ENCODE results near the gene HLF. TPM values are rescaled to one million over a fixed set of nuclear protein-coding genes. Genes with fewer than 3 reads are reported as not detected.

HLF gene, protein sequence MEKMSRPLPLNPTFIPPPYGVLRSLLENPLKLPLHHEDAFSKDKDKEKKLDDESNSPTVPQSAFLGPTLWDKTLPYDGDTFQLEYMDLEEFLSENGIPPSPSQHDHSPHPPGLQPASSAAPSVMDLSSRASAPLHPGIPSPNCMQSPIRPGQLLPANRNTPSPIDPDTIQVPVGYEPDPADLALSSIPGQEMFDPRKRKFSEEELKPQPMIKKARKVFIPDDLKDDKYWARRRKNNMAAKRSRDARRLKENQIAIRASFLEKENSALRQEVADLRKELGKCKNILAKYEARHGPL
- under 0.01 and 0.17 TPM in 2 replicates for total RNA-seq

DNA sequence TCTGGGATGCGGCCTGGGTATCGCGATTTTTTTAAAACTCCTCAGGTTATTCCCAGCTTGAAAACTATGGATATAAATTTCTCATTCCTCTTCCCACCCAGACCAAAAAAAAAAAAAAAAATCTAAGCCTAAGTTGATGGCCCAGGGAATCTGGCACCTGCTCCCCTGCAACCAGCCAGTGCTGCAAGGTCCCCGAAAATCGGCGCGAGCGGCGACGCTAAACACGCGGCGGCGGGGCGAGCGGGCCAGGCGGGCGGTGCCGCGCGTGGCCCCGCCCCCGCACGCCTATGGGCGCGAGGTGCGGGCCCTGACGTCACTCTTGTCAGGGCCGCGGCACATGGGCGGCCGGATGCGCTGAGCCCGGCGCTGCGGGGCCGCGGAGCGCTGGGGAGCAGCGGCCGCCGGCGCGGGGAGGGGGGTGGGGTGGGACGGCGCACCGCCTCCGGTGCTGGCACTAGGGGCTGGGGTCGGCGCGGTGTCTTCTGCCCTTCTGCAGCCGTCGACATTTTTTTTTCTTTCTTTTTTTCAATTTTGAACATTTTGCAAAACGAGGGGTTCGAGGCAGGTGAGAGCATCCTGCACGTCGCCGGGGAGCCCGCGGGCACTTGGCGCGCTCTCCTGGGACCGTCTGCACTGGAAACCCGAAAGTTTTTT is at the start of gene HLF:
Gene HLF, plus strand, starts transcription at position 316 of the 654 bp plus-strand sequence. CDS start 525 bp downstream, outside the sequence.

Other genes with a start within 250 kb of the HLF start
- 43.8 and 77.6 TPM in 2 replicates for gene MMD, start 156.9 kb downstream of the HLF start, total RNA-seq
- not detected in 2 replicates for gene SMIM36, start 246.5 kb downstream of the HLF start, total RNA-seq